GM23338 (cell line): ENCODE data around the gene PROSER1. TPM values are rescaled to one million over a fixed set of nuclear protein-coding genes. Genes with fewer than 3 reads are reported as not detected.
A peak's percentile ranks its signal among the peaks of the same experiment; 100 is the strongest.

Source experiments
- ATAC-seq: fragments of 200-7000 bp; cut with Tn5 transposase; 3 replicates; pipeline ENCODE4 v1.9.1; 2020
- DNase-seq: peaks from one replicate; pipeline ENCODE4 v3.0.0-alpha.2; 2015; ENCODE audit warnings: low spot score
- H2AFZ ChIP-seq: fragments of 200-600 bp; sonication (generic); 2 replicates; pipeline ENCODE4 v1.8.0; 2016; ENCODE audit warnings: antibody characterized with exemption, mild to moderate bottlenecking, moderate library complexity
- H3F3A ChIP-seq: fragments of 200-600 bp; sonication (generic); replicated peaks from 2 replicates; pipeline ENCODE4 v1.8.0; 2017; ENCODE audit warnings: antibody characterized with exemption, mixed run types, low read depth
- H3K27ac ChIP-seq: fragments of 200-600 bp; sonication (generic); 2 replicates; pipeline ENCODE4 v1.6.1; 2016; ENCODE audit warnings: low read depth
- H3K27me3 ChIP-seq: fragments of 200-600 bp; sonication (generic); 2 replicates; pipeline ENCODE4 v1.8.0; 2016; ENCODE audit warnings: mild to moderate bottlenecking, mixed run types, moderate library complexity; ENCODE audit not compliant: insufficient read depth
- H3K36me3 ChIP-seq: fragments of 200-600 bp; sonication (generic); 2 replicates; pipeline ENCODE4 v1.8.0; 2016; ENCODE audit warnings: mild to moderate bottlenecking; ENCODE audit not compliant: insufficient read depth
- H3K4me1 ChIP-seq: fragments of 200-600 bp; sonication (generic); 2 replicates; pipeline ENCODE4 v1.8.0; 2016; ENCODE audit warnings: mild to moderate bottlenecking, moderate library complexity; ENCODE audit not compliant: insufficient read depth
- H3K4me2 ChIP-seq: fragments of 200-600 bp; sonication (generic); 2 replicates; pipeline ENCODE4 v1.7.1; 2017; ENCODE audit warnings: mixed run types
- H3K4me3 ChIP-seq: fragments of 200-600 bp; sonication (generic); 2 replicates; pipeline ENCODE4 v1.6.1; 2016; ENCODE audit warnings: mixed run types
- H3K79me2 ChIP-seq: fragments of 200-600 bp; sonication (generic); replicated peaks from 2 replicates; pipeline ENCODE4 v1.8.0; 2017; ENCODE audit warnings: mild to moderate bottlenecking; ENCODE audit not compliant: insufficient read depth
- H3K9me2 ChIP-seq: fragments of 200-600 bp; sonication (generic); 2 replicates; pipeline ENCODE4 v1.8.0; 2017; ENCODE audit not compliant: insufficient read depth
- H4K20me1 ChIP-seq: fragments of 200-600 bp; sonication (generic); replicated peaks from 2 replicates; pipeline ENCODE4 v1.8.0; 2017; ENCODE audit warnings: mild to moderate bottlenecking; ENCODE audit not compliant: insufficient read depth
- H3K27ac Mint-ChIP-seq: 2 replicates; pipeline ENCODE4 v1.8.0; 2020; ENCODE audit warnings: inconsistent platforms, mild to moderate bottlenecking, moderate library complexity, mixed read lengths
- H3K27me3 Mint-ChIP-seq: 3 replicates; pipeline ENCODE4 v1.8.0; 2022; ENCODE audit warnings: low read depth, mild to moderate bottlenecking, moderate library complexity, mixed read lengths, inconsistent platforms; ENCODE audit not compliant: insufficient read depth, poor library complexity
- H3K36me3 Mint-ChIP-seq: 3 replicates; pipeline ENCODE4 v1.8.0; 2021; ENCODE audit warnings: low read depth, mild to moderate bottlenecking, inconsistent platforms, moderate library complexity, mixed read lengths
- H3K4me1 Mint-ChIP-seq: 3 replicates; pipeline ENCODE4 v1.8.0; 2020; ENCODE audit warnings: mild to moderate bottlenecking, inconsistent platforms, mixed read lengths
- H3K4me3 Mint-ChIP-seq: 3 replicates; pipeline ENCODE4 v1.8.0; 2021; ENCODE audit warnings: moderate library complexity, mild to moderate bottlenecking, inconsistent platforms, mixed read lengths
- H3K9me3 Mint-ChIP-seq: 3 replicates; pipeline ENCODE4 v1.8.0; 2020; ENCODE audit warnings: moderate library complexity, mild to moderate bottlenecking, inconsistent platforms, mixed read lengths
- EZH2phosphoT487 ChIP-seq: fragments of 200-600 bp; sonication (generic); IDR thresholded peaks from one replicate; pipeline ENCODE4 v1.8.1; 2018; ENCODE audit warnings: antibody characterized with exemption; ENCODE audit not compliant: unreplicated experiment
- ZNF331 ChIP-seq: fragments of 250-450 bp; sonication (Bioruptor Pico); IDR thresholded peaks from 2 replicates; pipeline ENCODE4 v1.5.0; 2020; ENCODE audit warnings: low read depth, mild to moderate bottlenecking, moderate library complexity
- ZNF462 ChIP-seq: fragments of 250-450 bp; sonication (Bioruptor Pico); IDR thresholded peaks from 2 replicates; pipeline ENCODE4 v1.5.0; 2020; ENCODE audit warnings: mild to moderate bottlenecking, moderate library complexity
- polyA plus RNA-seq: library from polyadenylated mRNA; unstranded; fragments of >200 nt; fragmentation: Nextera tagmentation; extraction: Ambion mirVana; gene quantifications from 2 replicates; pipeline ENCODE4 v1.2.1, GENCODE V29; 2016
- total RNA-seq: library from RNA; depleted of rRNA; stranded (reverse); fragments of >200 nt; shearing (Covaris generic); gene quantifications from 2 replicates; pipeline ENCODE4 v1.2.3, GENCODE V29; 2014

Gene PROSER1
- total and polyA plus RNA-seq, 2 experiments from 2014 or later: 64.9 to 116 TPM

GRCh38 chr13:39025433-39025839, 12.5 kb downstream of the PROSER1 start:
- TF ChIP-seq ZNF462 (CRISPR knock-in tag) (peak; percentile 83), EZH2phosphoT487 (no peak)
- Histone ChIP-seq H3K4me3 (no peak overlapping the region), H4K20me1 (0 out of 2 replicates have a peak, but pooled peaks cover under 1% of the 10 kb centered on the region), H3K79me2 (peaks cover 48% of the 10 kb centered on the region), H3K27me3 (no peaks in the 10 kb centered on the region), H3K9me2 (no peaks in the 10 kb centered on the region), H3K4me2 (peak overlapping the region; percentile 30), H3K36me3 (peaks cover 38% of the 10 kb centered on the region), H3K4me1 (peaks cover 47% of the 10 kb centered on the region), H3F3A (no peaks in the 10 kb centered on the region), H3K27ac (peak overlapping the region; percentile 94), H2AFZ (no peak overlapping the region)
- H3K36me3 Mint-ChIP-seq: peaks cover 78% of the 10 kb centered on the region
- H3K4me1 Mint-ChIP-seq: peaks cover 68% of the 10 kb centered on the region
- no peaks in the 10 kb centered on the region for H3K9me3 Mint-ChIP-seq
- H3K4me3 Mint-ChIP-seq: no peak overlapping the region
- DNase-seq (peak; percentile 23), ATAC-seq (peak; percentile 71)
- no peaks in the 10 kb centered on the region for H3K27me3 Mint-ChIP-seq
- H3K27ac Mint-ChIP-seq: peak overlapping the region; percentile 87

GRCh38 chr13:39023761-39024160, 14.1 kb downstream of the PROSER1 start:
- H3K4me1 ChIP-seq: peaks cover 47% of the 10 kb centered on the region
- no peaks in the 10 kb centered on the region for H4K20me1 ChIP-seq
- Mint-ChIP-seq H3K27ac (peak overlapping the region; percentile 95), H3K4me1 (peaks cover 63% of the 10 kb centered on the region), H3K36me3 (peaks cover 83% of the 10 kb centered on the region), H3K4me3 (peak overlapping the region; percentile 47), H3K9me3 (no peaks in the 10 kb centered on the region), H3K27me3 (no peaks in the 10 kb centered on the region)
- peak overlapping the region; percentile 15 for H3K4me3 ChIP-seq
- peak overlapping the region; percentile 94 for H3K27ac ChIP-seq
- no peaks in the 10 kb centered on the region for H3K27me3 ChIP-seq
- peaks cover 43% of the 10 kb centered on the region for H3K36me3 ChIP-seq
- ATAC-seq: peak; percentile 29
- DNase-seq: no peak
- no peak for TF ChIP-seq ZNF331 (CRISPR knock-in tag)
- 0 out of 2 replicates have a peak, but pooled peaks have one; percentile 7 for TF ChIP-seq ZNF462 (CRISPR knock-in tag)
- H3K4me2 ChIP-seq: peak overlapping the region; percentile 45
- H3K79me2 ChIP-seq: peaks cover 31% of the 10 kb centered on the region
- no peak overlapping the region for H2AFZ ChIP-seq
- no peaks in the 10 kb centered on the region for H3F3A ChIP-seq
- no peaks in the 10 kb centered on the region for H3K9me2 ChIP-seq
